Astrocyte (in vitro differentiated cells and primary cell): ENCODE results near the gene COL18A1. TPM values are rescaled to one million over a fixed set of nuclear protein-coding genes. Genes with fewer than 3 reads are reported as not detected.

Experiments used
- DNase-seq: peaks from one replicate; pipeline ENCODE4 v3.0.0-alpha.2; 2010; ENCODE audit warnings: low read depth
- FAIRE-seq: peaks from 2 replicates; lab custom pipeline; 2011; peaks lifted over from hg19 to GRCh38; lab: Jason Lieb, UNC
- H2AFZ ChIP-seq: 2 replicates; pipeline ENCODE4 v1.6.0; 2012; ENCODE audit warnings: low read depth, low read length, inconsistent platforms
- H3K27ac ChIP-seq: 2 replicates; pipeline ENCODE4 v1.5.1; 2011; ENCODE audit warnings: low read depth, low read length, inconsistent platforms
- H3K27me3 ChIP-seq: 2 replicates; pipeline ENCODE4 v1.6.0; 2011; ENCODE audit warnings: low read length, inconsistent platforms; ENCODE audit not compliant: insufficient read depth
- H3K36me3 ChIP-seq: 2 replicates; pipeline ENCODE4 v1.5.1; 2011; ENCODE audit warnings: low read length, inconsistent platforms; ENCODE audit not compliant: insufficient read depth
- H3K4me1 ChIP-seq: 2 replicates; pipeline ENCODE4 v1.5.1; 2011; ENCODE audit warnings: low read length, inconsistent platforms; ENCODE audit not compliant: insufficient read depth
- H3K4me2 ChIP-seq: 2 replicates; pipeline ENCODE4 v1.6.0; 2012; ENCODE audit warnings: low read length, inconsistent platforms
- H3K4me3 ChIP-seq: 2 replicates; pipeline ENCODE4 v1.5.1; 2011; ENCODE audit warnings: low read depth, mild to moderate bottlenecking, low read length, inconsistent platforms; ENCODE audit not compliant: insufficient read depth
- H3K79me2 ChIP-seq: 2 replicates; pipeline ENCODE4 v1.6.0; 2012; ENCODE audit warnings: mild to moderate bottlenecking, low read length, inconsistent platforms; ENCODE audit not compliant: insufficient read depth
- H3K9ac ChIP-seq: 2 replicates; pipeline ENCODE4 v1.6.0; 2012; ENCODE audit warnings: mild to moderate bottlenecking, low read length, inconsistent platforms
- H3K9me3 ChIP-seq: 2 replicates; pipeline ENCODE4 v1.5.1; 2012; ENCODE audit warnings: low read depth, mild to moderate bottlenecking, low read length, inconsistent platforms; ENCODE audit not compliant: insufficient read depth
- H4K20me1 ChIP-seq: 2 replicates; pipeline ENCODE4 v1.6.0; 2012; ENCODE audit warnings: low read length, inconsistent platforms; ENCODE audit not compliant: insufficient read depth
- H3K27ac Mint-ChIP-seq: one replicate; pipeline ENCODE4 v1.8.0; 2021; ENCODE audit warnings: mild to moderate bottlenecking, mixed read lengths; ENCODE audit not compliant: unreplicated experiment
- H3K27me3 Mint-ChIP-seq: one replicate; pipeline ENCODE4 v1.8.0; 2021; ENCODE audit warnings: low read depth, mixed read lengths; ENCODE audit not compliant: unreplicated experiment
- H3K36me3 Mint-ChIP-seq: one replicate; pipeline ENCODE4 v1.8.0; 2021; ENCODE audit warnings: low read depth, mixed read lengths; ENCODE audit not compliant: unreplicated experiment
- H3K4me1 Mint-ChIP-seq: one replicate; pipeline ENCODE4 v1.8.0; 2021; ENCODE audit warnings: low read depth, mixed read lengths; ENCODE audit not compliant: unreplicated experiment
- H3K4me3 Mint-ChIP-seq: one replicate; pipeline ENCODE4 v1.8.0; 2021; ENCODE audit warnings: mild to moderate bottlenecking, moderate library complexity, mixed read lengths; ENCODE audit not compliant: unreplicated experiment
- H3K9me3 Mint-ChIP-seq: one replicate; pipeline ENCODE4 v1.8.0; 2021; ENCODE audit warnings: mild to moderate bottlenecking, mixed read lengths; ENCODE audit not compliant: unreplicated experiment
- CTCF ChIP-seq: IDR thresholded peaks from 2 replicates; pipeline ENCODE4 v1.5.1; 2011; ENCODE audit warnings: low read depth, mild to moderate bottlenecking, inconsistent platforms, low read length, moderate library complexity; ENCODE audit not compliant: insufficient read depth
- EZH2 ChIP-seq: IDR thresholded peaks from 2 replicates; pipeline ENCODE4 v1.6.1; 2012; ENCODE audit warnings: mild to moderate bottlenecking, low read length, inconsistent platforms; ENCODE audit not compliant: insufficient read depth
- total RNA-seq: library from RNA; stranded (reverse); gene quantifications from 2 replicates; pipeline ENCODE4 v1.2.1, GENCODE V29; 2021

Gene COL18A1
- total RNA-seq, 1 donor from 2014 or later, result 616 TPM

GRCh38 chr21:45403825-45404729 lies 888 bp upstream of the COL18A1 start:
- H4K20me1 ChIP-seq, result peaks cover 32% of the 10 kb centered on the region
- H3K27me3 ChIP-seq, result no peaks in the 10 kb centered on the region
- Mint-ChIP-seq H3K27me3 (no peaks in the 10 kb centered on the region), H3K4me3 (peak overlapping the region; percentile 91), H3K4me1 (peaks cover 23% of the 10 kb centered on the region), H3K36me3 (peaks cover 2% of the 10 kb centered on the region), H3K9me3 (peaks cover 8% of the 10 kb centered on the region), H3K27ac (peak overlapping the region; percentile 94)
- FAIRE-seq (no peak), DNase-seq (peak; percentile 76)
- peak overlapping the region; percentile 86 for H3K4me2 ChIP-seq
- H3K9me3 ChIP-seq, result no peaks in the 10 kb centered on the region
- no peak for TF ChIP-seq EZH2
- H3K79me2 ChIP-seq, result peaks cover 30% of the 10 kb centered on the region
- H2AFZ ChIP-seq, result peak overlapping the region; percentile 63
- H3K4me3 ChIP-seq, result peak overlapping the region; percentile 44
- H3K9ac ChIP-seq, result peak overlapping the region; percentile 58
- H3K4me1 ChIP-seq, result peaks cover 27% of the 10 kb centered on the region
- H3K36me3 ChIP-seq, result no peaks in the 10 kb centered on the region
- H3K27ac ChIP-seq, result no peak overlapping the region

DNA sequence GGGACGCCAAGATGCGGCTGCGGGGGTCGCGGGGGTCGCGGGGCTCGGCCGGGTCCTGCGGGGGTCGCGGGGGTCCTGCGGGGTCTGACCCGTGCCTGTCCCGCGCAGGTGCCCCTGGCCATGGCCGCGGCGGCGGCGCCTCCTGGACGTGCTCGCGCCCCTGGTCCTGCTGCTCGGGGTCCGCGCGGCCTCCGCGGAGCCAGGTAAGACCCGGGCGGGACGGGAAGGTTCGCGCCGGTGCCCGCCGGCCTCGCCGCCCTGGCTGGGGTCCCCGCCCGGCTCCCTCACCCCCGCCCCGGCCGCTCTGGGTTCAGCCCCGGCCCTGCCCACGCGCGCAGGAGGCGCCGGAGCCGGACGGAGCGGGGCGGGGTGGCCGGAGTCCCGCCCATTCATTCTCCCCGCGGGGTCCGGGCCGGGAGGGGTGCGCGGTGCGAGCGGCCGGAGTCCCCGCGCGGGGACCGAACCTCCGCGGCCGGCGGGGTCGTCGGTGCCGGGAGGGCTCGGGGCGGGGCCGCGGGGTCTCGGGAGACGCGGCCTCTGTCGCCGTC lies 380 bp downstream of the COL18A1 start:
- FAIRE-seq (no peak), DNase-seq (no peak)
- no peak for TF ChIP-seq EZH2
- TF ChIP-seq CTCF, result no peak
- H3K27me3 Mint-ChIP-seq, result no peaks in the 10 kb centered on the region
- Histone ChIP-seq H3K36me3 (no peaks in the 10 kb centered on the region), H2AFZ (peak overlapping the region; percentile 66), H4K20me1 (peaks cover 45% of the 10 kb centered on the region), H3K9me3 (no peaks in the 10 kb centered on the region), H3K4me1 (peaks cover 39% of the 10 kb centered on the region), H3K27ac (peak overlapping the region; percentile 58), H3K79me2 (peaks cover 43% of the 10 kb centered on the region), H3K9ac (peak overlapping the region; percentile 81), H3K27me3 (no peaks in the 10 kb centered on the region), H3K4me2 (peak overlapping the region; percentile 92), H3K4me3 (peak overlapping the region; percentile 61)
- H3K4me1 Mint-ChIP-seq, result peaks cover 30% of the 10 kb centered on the region
- H3K9me3 Mint-ChIP-seq, result peaks cover 8% of the 10 kb centered on the region
- H3K27ac Mint-ChIP-seq, result no peak overlapping the region
- H3K4me3 Mint-ChIP-seq, result no peak overlapping the region
- peaks cover 4% of the 10 kb centered on the region for H3K36me3 Mint-ChIP-seq

GRCh38 chr21:45405819-45406762 lies 1.1 kb downstream of the COL18A1 start:
- DNase-seq (peak; percentile 55), FAIRE-seq (no peak)
- Histone ChIP-seq H3K4me3 (peak overlapping the region; percentile 61), H3K79me2 (peaks cover 50% of the 10 kb centered on the region), H3K4me2 (peak overlapping the region; percentile 92), H4K20me1 (peaks cover 52% of the 10 kb centered on the region), H3K9ac (peak overlapping the region; percentile 81), H3K4me1 (peaks cover 42% of the 10 kb centered on the region), H3K9me3 (no peaks in the 10 kb centered on the region), H3K36me3 (no peaks in the 10 kb centered on the region), H3K27ac (peak overlapping the region; percentile 58), H2AFZ (peak overlapping the region; percentile 66), H3K27me3 (no peaks in the 10 kb centered on the region)
- Mint-ChIP-seq H3K27me3 (no peaks in the 10 kb centered on the region), H3K4me3 (peak overlapping the region; percentile 94), H3K9me3 (peaks cover 7% of the 10 kb centered on the region), H3K27ac (peak overlapping the region; percentile 95), H3K4me1 (peaks cover 37% of the 10 kb centered on the region), H3K36me3 (peaks cover 4% of the 10 kb centered on the region)
- no peak for TF ChIP-seq EZH2
- TF ChIP-seq CTCF, result no peak
